ES-I3 (cell line): ENCODE data around the gene HOMER1.
"Not testable (repeated sequence)": the region's sequence is repeated elsewhere in the genome, so short reads cannot be mapped to it uniquely, and the experiment has no call there.

Experiments used
- H3K36me3 ChIP-seq: 2 replicates; pipeline ENCODE4 v1.6.1; 2013; ENCODE audit warnings: mild to moderate bottlenecking, low read length, control low read depth, moderate library complexity; ENCODE audit not compliant: insufficient read depth
- H3K4me1 ChIP-seq: 2 replicates; pipeline ENCODE4 v1.6.1; 2013; ENCODE audit warnings: mild to moderate bottlenecking, control low read depth, low read length; ENCODE audit not compliant: insufficient read depth
- H3K9ac ChIP-seq: 2 replicates; pipeline ENCODE4 v1.6.1; 2013; ENCODE audit warnings: low read depth, mild to moderate bottlenecking, low read length, moderate library complexity
- H3K9me3 ChIP-seq: 2 replicates; pipeline ENCODE4 v1.6.1; 2013; ENCODE audit warnings: mild to moderate bottlenecking, low read length, moderate library complexity; ENCODE audit not compliant: control insufficient read depth, insufficient read depth

The HOMER1 gene

DNA sequence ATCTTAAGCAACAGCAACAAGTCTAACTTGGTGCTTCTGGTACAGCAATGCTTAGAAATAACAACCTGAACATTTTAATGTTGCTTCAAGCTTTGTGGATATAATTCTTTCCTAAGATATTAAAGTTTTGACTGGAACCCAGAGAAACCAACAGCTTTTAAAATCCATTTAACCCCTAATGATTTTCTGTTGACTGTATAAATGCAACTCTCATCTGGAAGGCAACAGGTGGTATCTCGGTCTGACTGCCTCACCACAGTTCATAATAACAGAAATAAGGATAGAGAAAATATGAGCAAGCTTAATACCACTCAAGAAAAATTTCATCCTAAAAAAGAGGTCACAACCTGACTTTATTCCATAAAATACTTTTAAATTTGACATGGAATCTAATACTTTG, 116.9 kb downstream of the HOMER1 start:
- H3K4me1 ChIP-seq: peaks cover 8% of the 10 kb centered on the region; the same call in 1 of the 2 replicates
- H3K9me3 ChIP-seq: no peaks in the 10 kb centered on the region
- no peak overlapping the region for H3K9ac ChIP-seq
- H3K36me3 ChIP-seq: no peaks in the 10 kb centered on the region

DNA sequence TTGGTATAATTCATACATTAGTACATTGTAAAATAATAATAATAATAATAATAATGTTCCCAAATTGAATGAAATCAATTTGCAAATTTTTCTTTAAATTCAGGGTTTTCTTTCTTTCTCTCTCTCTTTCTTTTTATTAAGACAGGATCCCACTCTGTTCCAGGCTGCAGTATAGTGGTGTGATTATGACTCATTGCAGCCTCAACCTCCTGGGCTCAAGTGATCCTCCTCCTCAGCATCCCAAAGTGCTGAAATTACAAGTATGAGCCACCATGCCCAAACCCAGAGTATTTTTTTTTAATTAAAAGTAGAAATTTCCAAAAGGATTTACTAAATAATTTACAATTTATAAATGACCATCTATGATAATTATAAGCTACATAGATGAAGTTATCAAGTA, 117.7 kb downstream of the HOMER1 start:
- Histone ChIP-seq H3K9me3 (no peaks in the 10 kb centered on the region), H3K4me1 (peaks cover 8% of the 10 kb centered on the region; the same call in 1 of the 2 replicates), H3K36me3 (no peaks in the 10 kb centered on the region), H3K9ac (no peak overlapping the region)

GRCh38 chr5:79395296-79395695, 118.6 kb downstream of the HOMER1 start:
- H3K4me1 ChIP-seq: peaks cover 8% of the 10 kb centered on the region; the same call in 1 of the 2 replicates
- H3K36me3 ChIP-seq: no peaks in the 10 kb centered on the region
- no peak overlapping the region for H3K9ac ChIP-seq
- no peaks in the 10 kb centered on the region for H3K9me3 ChIP-seq

DNA sequence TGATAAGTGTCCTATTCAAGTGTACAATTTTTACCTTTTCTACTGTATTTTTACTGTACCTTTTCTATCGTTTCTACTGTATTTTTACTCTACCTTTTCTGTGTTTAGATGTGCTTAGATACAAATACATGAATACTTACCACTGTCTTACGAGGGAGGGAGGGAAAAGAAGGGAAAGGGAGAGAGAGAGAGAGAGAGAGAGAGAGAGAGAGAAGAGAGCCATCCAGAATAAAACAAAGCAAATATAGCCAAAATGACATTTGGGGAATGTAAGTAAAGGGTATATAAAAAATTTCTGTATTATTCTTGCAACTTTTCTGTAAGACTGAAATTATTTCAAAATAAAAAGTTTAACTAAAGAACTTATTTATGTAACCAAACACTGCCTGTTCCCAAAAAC, 121.2 kb downstream of the HOMER1 start:
- H3K9me3 ChIP-seq: no peaks in the 10 kb centered on the region
- peaks cover 8% of the 10 kb centered on the region; the same call in 1 of the 2 replicates for H3K4me1 ChIP-seq
- H3K36me3 ChIP-seq: no peaks in the 10 kb centered on the region
- no peak overlapping the region for H3K9ac ChIP-seq

GRCh38 chr5:79386679-79387078, 127.3 kb downstream of the HOMER1 start:
- Histone ChIP-seq H3K9ac (no peak overlapping the region), H3K9me3 (no peaks in the 10 kb centered on the region), H3K36me3 (no peaks in the 10 kb centered on the region; the same call in 1 of the 2 replicates), H3K4me1 (no peaks in the 10 kb centered on the region)

DNA sequence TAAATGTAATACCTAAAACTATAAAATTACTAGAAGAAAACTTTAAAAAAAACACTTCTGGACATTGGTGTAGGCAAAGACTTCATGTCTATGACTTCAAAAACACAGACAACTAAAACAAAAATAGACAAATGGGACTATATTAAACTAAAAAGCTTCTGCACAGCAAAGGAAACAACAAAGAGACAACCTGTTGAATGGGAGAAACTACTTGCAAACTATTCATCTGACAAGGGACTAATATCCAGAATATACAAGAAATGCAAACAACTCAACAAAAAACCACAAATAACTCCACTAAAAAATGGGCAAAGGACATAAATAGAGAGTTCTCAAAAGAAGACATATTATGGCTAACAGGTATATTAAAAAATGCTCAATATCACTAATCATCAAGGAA, 128.8 kb downstream of the HOMER1 start:
- H3K9ac ChIP-seq, H3K9me3 ChIP-seq, H3K4me1 ChIP-seq, H3K36me3 ChIP-seq: not testable (repeated sequence)

DNA sequence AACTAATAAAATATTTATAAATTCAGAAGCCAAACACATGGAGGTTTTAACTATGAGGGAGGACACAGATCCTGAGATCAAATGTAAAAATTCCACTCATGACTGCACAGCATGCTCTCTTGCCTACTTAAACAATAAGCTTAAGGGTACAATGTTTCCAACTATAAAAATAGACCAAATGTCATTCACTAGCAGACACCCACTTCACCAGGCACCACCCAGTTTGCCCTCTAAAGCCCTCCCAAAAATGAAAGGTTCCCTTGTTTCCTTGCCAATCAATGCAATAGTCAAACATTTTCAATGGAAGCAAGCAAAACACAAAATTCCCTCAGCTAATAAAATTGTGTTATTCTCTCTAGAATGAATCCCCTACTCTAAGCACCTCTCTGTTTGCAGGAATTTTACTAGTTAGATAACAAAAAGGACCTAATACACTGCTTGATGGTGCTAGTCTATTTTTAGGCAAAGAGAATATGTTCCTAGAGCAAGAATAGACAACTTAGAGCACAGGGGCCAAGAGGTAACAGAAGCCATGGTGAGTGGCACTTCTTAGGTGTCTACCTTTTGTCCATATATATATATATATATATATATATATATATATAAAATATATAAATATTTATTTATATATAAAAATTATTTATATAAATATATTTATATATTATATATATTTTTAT, 135.3 kb downstream of the HOMER1 start:
- Histone ChIP-seq H3K9me3 (no peaks in the 10 kb centered on the region), H3K36me3 (no peaks in the 10 kb centered on the region; the same call in 1 of the 2 replicates), H3K4me1 (no peaks in the 10 kb centered on the region), H3K9ac (no peak overlapping the region)

GRCh38 chr5:79357398-79357797, 156.5 kb downstream of the HOMER1 start:
- H3K9me3 ChIP-seq: no peaks in the 10 kb centered on the region
- H3K36me3 ChIP-seq: no peaks in the 10 kb centered on the region
- H3K9ac ChIP-seq: no peak overlapping the region
- no peaks in the 10 kb centered on the region for H3K4me1 ChIP-seq

GRCh38 chr5:79349881-79350280, 164.1 kb downstream of the HOMER1 start:
- H3K9me3 ChIP-seq: no peaks in the 10 kb centered on the region
- H3K36me3 ChIP-seq: no peaks in the 10 kb centered on the region
- H3K4me1 ChIP-seq: no peaks in the 10 kb centered on the region

GRCh38 chr5:79349047-79349446, 164.9 kb downstream of the HOMER1 start:
- H3K9ac ChIP-seq: no peak overlapping the region
- H3K4me1 ChIP-seq: no peaks in the 10 kb centered on the region
- no peaks in the 10 kb centered on the region for H3K36me3 ChIP-seq
- H3K9me3 ChIP-seq: no peaks in the 10 kb centered on the region

More at GRCh38 chr5:79349881-79350280, 164.1 kb downstream of the HOMER1 start:
- no peak overlapping the region for H3K9ac ChIP-seq

GRCh38 chr5:79346420-79346824, 167.5 kb downstream of the HOMER1 start:
- Histone ChIP-seq H3K4me1 (no peaks in the 10 kb centered on the region), H3K9ac (no peak overlapping the region), H3K9me3 (no peaks in the 10 kb centered on the region), H3K36me3 (no peaks in the 10 kb centered on the region)

DNA sequence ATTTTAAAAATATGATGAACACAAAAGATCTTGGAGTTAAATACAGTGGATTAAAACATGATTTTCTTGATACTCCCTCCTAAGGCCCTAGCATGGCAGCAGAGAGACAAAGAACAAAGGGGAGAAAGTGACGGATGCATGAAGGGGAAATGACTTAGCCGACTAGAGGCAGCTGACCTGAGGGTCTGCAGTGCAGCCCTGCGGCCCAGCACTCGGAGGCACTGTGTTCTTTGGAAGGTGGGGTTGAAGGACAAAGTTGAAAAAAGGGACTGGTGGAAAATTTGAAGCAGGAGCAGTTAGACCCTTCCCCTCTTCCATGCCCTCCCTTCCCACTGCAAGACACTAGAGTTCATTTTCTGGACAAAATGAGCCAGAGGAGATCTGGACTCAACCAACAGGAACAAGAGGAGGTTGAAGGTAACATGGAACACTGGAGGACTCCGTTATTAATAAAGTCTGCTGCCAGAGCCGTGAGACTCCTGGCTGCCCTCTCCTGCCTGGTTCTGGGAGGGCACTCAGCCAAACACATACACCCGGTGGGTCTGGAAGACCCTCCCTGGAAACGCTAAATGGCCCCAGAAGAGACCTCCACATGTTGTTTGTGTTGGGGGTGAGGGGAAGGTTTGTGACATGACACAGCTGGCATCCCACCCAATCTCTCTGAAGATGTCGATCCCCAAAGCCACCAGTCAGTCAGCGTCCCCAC, 179.9 kb downstream of the HOMER1 start:
- no peaks in the 10 kb centered on the region for H3K9me3 ChIP-seq
- H3K4me1 ChIP-seq: peaks cover 3% of the 10 kb centered on the region; the same call in 1 of the 2 replicates
- no peaks in the 10 kb centered on the region; the same call in 1 of the 2 replicates for H3K36me3 ChIP-seq
- no peak overlapping the region for H3K9ac ChIP-seq

- Histone ChIP-seq H3K9me3 (no peaks in the 10 kb centered on the region), H3K4me1 (peaks cover 3% of the 10 kb centered on the region; the same call in 1 of the 2 replicates), H3K9ac (no peak overlapping the region), H3K36me3 (no peaks in the 10 kb centered on the region; the same call in 1 of the 2 replicates)
Observed at GRCh38 chr5:79330071-79330470, 183.9 kb downstream of the HOMER1 start.

GRCh38 chr5:79329453-79329852, 184.5 kb downstream of the HOMER1 start:
- Histone ChIP-seq H3K9me3 (no peaks in the 10 kb centered on the region), H3K9ac (no peak overlapping the region), H3K36me3 (no peaks in the 10 kb centered on the region; the same call in 1 of the 2 replicates), H3K4me1 (peaks cover 3% of the 10 kb centered on the region; the same call in 1 of the 2 replicates)
